ENCODE data around the gene S100A10.

GRCh38 chr1:151993084-151993733 is 450 bp downstream of the S100A10 start:
- TF ChIP-seq CTCF (IDR thresholded peaks at IDR 0.05) (no peak), POLR2A (IDR thresholded peaks at IDR 0.05) (no peak)

Data from heart left ventricle (tissue), 13 donors.